Left lung (tissue), 10 donors: ENCODE data around the gene NAA40. TPM values are rescaled to one million over a fixed set of nuclear protein-coding genes. Genes with fewer than 3 reads are reported as not detected.

Source experiments
- ATAC-seq: fragments of 200-7000 bp; cut with Tn5 transposase; one replicate; pipeline ENCODE4 v1.9.1; 2020; ENCODE audit warnings: moderate library complexity
- DNase-seq, 4 donors: peaks; one replicate each; pipeline ENCODE4 v3.0.0-alpha.2; 2013 to 2020
- H3K27ac ChIP-seq, 2 donors: fragments of 200-600 bp; sonication (generic) in 1 of 2; one replicate each; pipeline versions ENCODE4 v1.5.0 to v1.8.0; 2020 to 2021
- H3K27me3 ChIP-seq, 2 donors: fragments of 200-600 bp; sonication (generic) in 1 of 2; one replicate each; pipeline versions ENCODE4 v1.5.0 to v1.8.0; 2020 to 2021
- H3K36me3 ChIP-seq, 2 donors: fragments of 200-600 bp; sonication (generic) in 1 of 2; one replicate each; pipeline versions ENCODE4 v1.5.0 to v1.8.0; 2020 to 2021
- H3K4me1 ChIP-seq, 2 donors: fragments of 200-600 bp; one replicate each; pipeline ENCODE4 v1.8.0; 2021
- H3K4me3 ChIP-seq, 2 donors: fragments of 200-600 bp; sonication (generic) in 1 of 2; one replicate each; pipeline versions ENCODE4 v1.5.0 to v1.8.0; 2020 to 2021; ENCODE audit warnings: mild to moderate bottlenecking in 1 of 2
- H3K9me3 ChIP-seq, 2 donors: fragments of 200-600 bp; sonication (generic) in 1 of 2; one replicate each; pipeline versions ENCODE4 v1.5.0 to v1.8.0; 2020 to 2021
- CTCF ChIP-seq, 2 donors: fragments of 200-600 bp; sonication (generic) in 1 of 2; IDR thresholded peaks; one replicate each; pipeline versions ENCODE4 v1.5.0 to v1.8.0; 2021; ENCODE audit warnings: antibody characterized with exemption in 2 of 2
- intact Hi-C, 2 donors: fragments of 100-400 bp; cut with DNase I; formaldehyde crosslinking; loops; one replicate each; pipeline versions ENCODE4 v1.11.2 to v1.14.2; 2022
- polyA plus RNA-seq, 6 donors: library from polyadenylated mRNA; unstranded; fragments of 120-200 nt; gene quantifications; one replicate each; pipeline ENCODE4 v1.2.1, GENCODE V29; 2013; ENCODE audit not compliant: insufficient read length in 6 of 6
- total RNA-seq, 2 donors: library from RNA; stranded (reverse); fragmentation: NEBNext Ultra II Directional; extraction: Animal tissue kit (Norgen Biotek cat#: 25700); gene quantifications; one replicate each; pipeline ENCODE4 v1.2.1, GENCODE V29; 2021
- donor health status: DM: no; HTN: yes; CAD: no.
- donor health status: DM: no; HTN: no; CAD: no.

NAA40 gene
- total and polyA plus RNA-seq, 8 donors: 15.9 to 34.8 (median 28.4) TPM

- no peak for DNase-seq
- no peak for ATAC-seq
- H3K27ac ChIP-seq: no peak overlapping the region
- no peaks in the 10 kb centered on the region for H3K9me3 ChIP-seq
- H3K4me1 ChIP-seq: peaks cover 18 to 30% of the 10 kb centered on the region in 2 donors
- no peak for TF ChIP-seq CTCF (IDR thresholded peaks at IDR 0.05)
- intact Hi-C loops: loop anchor here in 1 of 2 donors (10.0 kb wide), 1 partner anchor 78 kb away; no protein-coding TSS in a partner anchor
- no peaks in the 10 kb centered on the region for H3K36me3 ChIP-seq
- H3K4me3 ChIP-seq: no peak overlapping the region
- peaks cover 0 to 27% of the 10 kb centered on the region in 2 donors for H3K27me3 ChIP-seq
Measured at GRCh38 chr11:63922673-63923192, 16.1 kb upstream of the NAA40 start.

GRCh38 chr11:63923319-63923718, 15.5 kb upstream of the NAA40 start:
- Histone ChIP-seq H3K9me3 (no peaks in the 10 kb centered on the region), H3K27ac (no peak overlapping the region), H3K36me3 (no peaks in the 10 kb centered on the region), H3K27me3 (peaks cover 0 to 21% of the 10 kb centered on the region in 2 donors), H3K4me1 (peaks cover 12 to 25% of the 10 kb centered on the region in 2 donors), H3K4me3 (no peak overlapping the region)
- ATAC-seq: no peak
- no peak for TF ChIP-seq CTCF (IDR thresholded peaks at IDR 0.05)
- DNase-seq: no peak
- intact Hi-C loops: loop anchor here in 1 of 2 donors (10.0 kb wide), 1 partner anchor 79 kb away; no protein-coding TSS in a partner anchor

- Histone ChIP-seq H3K4me3 (no peak overlapping the region), H3K9me3 (no peaks in the 10 kb centered on the region), H3K27ac (no peak overlapping the region), H3K36me3 (no peaks in the 10 kb centered on the region), H3K27me3 (no peaks in the 10 kb centered on the region), H3K4me1 (no peaks in the 10 kb centered on the region)
- no peak for DNase-seq
- ATAC-seq: no peak
- intact Hi-C loops: loop anchor here in 1 of 2 donors (10.0 kb wide), 1 partner anchor 85 kb away; no protein-coding TSS in a partner anchor
- no peak for TF ChIP-seq CTCF (IDR thresholded peaks at IDR 0.05)
Measured at GRCh38 chr11:63929616-63930015, 9.2 kb upstream of the NAA40 start.

- H3K4me3 ChIP-seq: no peak overlapping the region
- intact Hi-C loops: no loop called here
- no peaks in the 10 kb centered on the region for H3K36me3 ChIP-seq
- H3K9me3 ChIP-seq: no peaks in the 10 kb centered on the region
- no peaks in the 10 kb centered on the region for H3K27me3 ChIP-seq
- DNase-seq (no peak), ATAC-seq (no peak)
- H3K27ac ChIP-seq: no peak overlapping the region
- no peaks in the 10 kb centered on the region for H3K4me1 ChIP-seq
- TF ChIP-seq CTCF (IDR thresholded peaks at IDR 0.05): no peak
Measured at GRCh38 chr11:63931045-63931444, 7.8 kb upstream of the NAA40 start.

- H3K4me3 ChIP-seq: no peak overlapping the region
- H3K27me3 ChIP-seq: no peaks in the 10 kb centered on the region
- ATAC-seq (no peak), DNase-seq (no peak)
- H3K36me3 ChIP-seq: no peaks in the 10 kb centered on the region
- no peaks in the 10 kb centered on the region for H3K9me3 ChIP-seq
- no peak overlapping the region for H3K27ac ChIP-seq
- TF ChIP-seq CTCF (IDR thresholded peaks at IDR 0.05): no peak
- H3K4me1 ChIP-seq: no peaks in the 10 kb centered on the region
- intact Hi-C loops: no loop called here
Measured at GRCh38 chr11:63931876-63932275, 6.9 kb upstream of the NAA40 start.
